GM15510 (cell line): ENCODE measurements around the gene GRPEL2.

ENCODE experiments used
- POLR2A ChIP-seq: IDR thresholded peaks from 3 replicates; pipeline ENCODE4 v1.6.1; 2011; ENCODE audit warnings: borderline replicate concordance; ENCODE audit not compliant: insufficient read length; ENCODE audit errors: extremely low read depth

GRPEL2 gene

GRCh38 chr5:149360272-149360671 lies 15.0 kb downstream of the GRPEL2 start:
- no peak for TF ChIP-seq POLR2A

- TF ChIP-seq POLR2A = no peak
Measured at GRCh38 chr5:149362541-149362940, 17.2 kb downstream of the GRPEL2 start.

DNA sequence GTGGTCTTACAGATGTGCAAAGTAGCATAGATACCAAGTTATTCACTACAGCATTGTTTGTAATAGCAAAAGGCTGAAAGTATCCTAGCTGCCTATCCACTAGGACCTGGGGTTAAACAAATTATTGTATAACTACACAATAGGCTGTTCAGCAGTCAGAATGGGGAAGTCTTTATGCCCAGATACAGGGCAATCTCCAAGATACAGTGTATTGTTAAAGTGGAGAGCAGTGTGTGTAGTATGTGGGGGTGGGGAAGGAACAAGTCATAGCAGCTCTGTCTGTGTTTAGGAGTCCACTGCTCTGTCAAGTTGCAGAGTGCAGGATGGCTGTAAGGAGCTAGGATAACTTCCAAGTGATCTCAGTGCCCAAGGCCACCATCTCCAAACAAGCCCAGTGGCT lies 18.1 kb downstream of the GRPEL2 start:
- no peak for TF ChIP-seq POLR2A

DNA sequence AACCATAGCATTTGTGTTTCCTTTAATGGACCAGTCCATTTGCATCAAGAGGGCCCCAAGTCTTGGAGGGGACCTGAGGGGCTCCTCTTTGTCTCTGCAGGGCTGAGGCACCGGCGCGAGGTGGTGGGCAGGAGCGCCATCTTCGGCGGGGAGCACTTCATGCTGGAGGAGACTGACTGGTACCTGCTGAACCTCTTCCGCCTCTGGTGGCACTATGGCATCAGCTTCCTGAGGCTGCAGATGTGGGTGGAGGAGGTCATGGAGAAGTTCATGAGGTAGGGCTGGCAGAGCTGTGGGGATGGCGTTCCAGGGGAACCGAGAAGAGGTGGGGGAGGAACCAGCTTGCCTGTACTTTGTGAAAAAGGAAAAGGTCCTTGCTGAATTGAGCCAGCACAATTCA lies 18.6 kb downstream of the GRPEL2 start:
- TF ChIP-seq POLR2A = no peak

DNA sequence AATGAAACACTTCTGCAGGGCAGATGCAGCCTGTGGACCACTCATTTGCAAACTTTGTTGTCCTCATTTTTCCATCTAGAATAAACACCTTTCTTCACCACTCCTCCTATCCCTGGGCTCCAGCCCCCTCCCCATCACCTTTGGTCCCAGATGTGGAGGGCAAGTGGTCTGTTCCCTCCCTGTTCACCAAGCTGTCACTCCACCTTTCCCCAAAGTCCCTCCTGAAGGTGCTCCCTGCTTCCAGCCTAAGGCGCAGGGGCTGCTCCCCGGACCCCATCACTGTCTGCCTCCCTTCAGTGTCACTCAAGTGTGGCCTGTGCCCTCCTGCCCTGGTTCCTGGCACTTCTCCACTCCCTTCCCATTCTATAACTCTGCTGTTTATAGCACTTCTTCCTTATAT lies 19.4 kb downstream of the GRPEL2 start:
- TF ChIP-seq POLR2A = no peak

GRCh38 chr5:149365418-149365817 lies 20.1 kb downstream of the GRPEL2 start:
- no peak for TF ChIP-seq POLR2A

DNA sequence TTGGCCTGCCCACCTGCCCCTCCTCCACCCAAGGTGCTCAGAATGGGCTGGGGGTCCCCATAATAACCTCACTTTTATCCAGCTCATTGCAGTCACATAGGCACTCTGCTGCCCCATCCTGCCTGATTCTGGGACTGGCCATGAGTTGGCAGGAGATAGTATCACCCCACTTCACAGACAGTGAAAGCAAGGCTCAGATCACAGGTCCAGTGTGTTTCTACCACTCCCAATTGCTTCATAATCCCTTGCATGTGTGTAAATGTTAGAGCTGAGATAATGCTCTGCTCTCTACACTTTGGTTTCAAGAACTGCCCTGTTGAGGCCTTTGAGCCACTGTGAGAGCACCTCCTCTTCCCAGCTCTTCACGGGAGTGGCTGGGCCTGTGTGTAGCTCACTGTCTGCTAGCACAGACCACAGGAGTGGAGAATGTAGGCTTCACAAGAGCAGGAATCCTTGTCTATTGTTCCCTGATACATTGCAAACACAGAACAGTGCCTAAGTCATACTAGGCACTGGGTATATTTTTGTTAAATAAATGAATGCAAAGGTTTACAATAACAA lies 20.9 kb downstream of the GRPEL2 start:
- no peak for TF ChIP-seq POLR2A

GRCh38 chr5:149367249-149367971 lies 22.1 kb downstream of the GRPEL2 start:
- TF ChIP-seq POLR2A = no peak

DNA sequence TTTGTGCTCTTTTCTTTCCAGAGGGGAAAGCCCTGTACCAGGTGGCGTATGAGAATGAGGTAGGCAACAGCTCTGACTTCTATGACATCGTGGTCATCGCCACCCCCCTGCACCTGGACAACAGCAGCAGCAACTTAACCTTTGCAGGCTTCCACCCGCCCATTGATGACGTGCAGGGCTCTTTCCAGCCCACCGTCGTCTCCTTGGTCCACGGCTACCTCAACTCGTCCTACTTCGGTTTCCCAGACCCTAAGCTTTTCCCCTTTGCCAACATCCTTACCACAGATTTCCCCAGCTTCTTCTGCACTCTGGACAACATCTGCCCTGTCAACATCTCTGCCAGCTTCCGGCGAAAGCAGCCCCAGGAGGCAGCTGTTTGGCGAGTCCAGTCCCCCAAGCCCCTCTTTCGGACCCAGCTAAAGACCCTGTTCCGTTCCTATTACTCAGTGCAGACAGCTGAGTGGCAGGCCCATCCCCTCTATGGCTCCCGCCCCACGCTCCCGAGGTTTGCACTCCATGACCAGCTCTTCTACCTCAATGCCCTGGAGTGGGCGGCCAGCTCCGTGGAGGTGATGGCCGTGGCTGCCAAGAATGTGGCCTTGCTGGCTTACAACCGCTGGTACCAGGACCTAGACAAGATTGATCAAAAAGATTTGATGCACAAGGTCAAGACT lies 22.8 kb downstream of the GRPEL2 start:
- TF ChIP-seq POLR2A = no peak

- no peak for TF ChIP-seq POLR2A
Measured at GRCh38 chr5:149370878-149371277, 25.6 kb downstream of the GRPEL2 start.

DNA sequence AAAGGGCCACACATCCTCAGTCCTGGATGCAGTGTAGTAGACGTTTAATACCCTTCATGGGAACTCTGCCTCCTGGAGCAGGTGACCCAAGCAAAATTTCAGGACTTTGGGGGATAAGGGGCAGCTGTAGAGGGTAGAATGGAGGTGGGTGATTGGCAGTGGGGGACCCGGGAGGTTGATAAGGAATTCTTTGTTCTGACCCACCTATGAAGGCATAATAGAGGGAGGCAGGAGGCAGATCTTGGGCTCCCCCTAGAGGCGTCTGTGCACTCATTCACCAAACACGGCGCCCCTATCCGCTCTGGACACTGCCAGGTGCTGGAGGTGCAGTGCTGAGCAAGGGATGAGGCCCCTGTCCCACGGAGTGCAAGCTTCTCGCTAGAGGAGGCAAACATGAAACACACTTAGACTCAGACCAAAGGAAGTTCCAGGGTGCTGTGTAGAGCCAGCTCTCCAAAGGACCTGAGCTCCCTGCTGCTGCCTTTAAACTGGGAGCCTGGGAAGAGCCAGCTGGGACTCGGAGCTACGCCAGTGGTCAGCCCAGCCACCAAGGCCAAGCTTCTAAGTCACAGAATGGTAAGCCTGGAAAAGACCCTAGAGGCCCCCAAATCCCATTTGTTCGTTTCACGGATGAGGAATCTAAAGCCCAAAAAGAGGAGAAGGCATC lies 26.1 kb downstream of the GRPEL2 start:
- no peak for TF ChIP-seq POLR2A

- no peak for TF ChIP-seq POLR2A
Measured at GRCh38 chr5:149372076-149372795, 26.9 kb downstream of the GRPEL2 start.

DNA sequence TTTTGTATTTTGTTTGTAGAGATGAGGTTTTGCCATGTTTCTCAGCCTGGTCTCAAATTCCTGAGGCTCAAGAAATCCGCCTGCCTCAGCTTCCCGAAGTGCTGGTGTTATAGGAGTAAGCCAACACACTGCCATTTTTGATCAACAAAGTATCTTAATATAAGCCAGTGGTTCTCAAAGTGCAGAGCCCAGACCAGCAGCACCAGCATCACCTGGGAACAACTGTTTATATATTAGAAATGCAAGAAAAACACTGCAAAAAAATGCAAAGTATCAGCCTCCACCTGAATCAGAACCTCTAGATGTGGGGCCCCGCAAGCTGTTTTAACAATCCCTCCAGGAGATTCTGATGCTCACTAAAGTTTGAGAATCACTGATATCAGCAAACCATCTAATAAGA lies 27.6 kb downstream of the GRPEL2 start:
- no peak for TF ChIP-seq POLR2A

GRCh38 chr5:149374303-149374702 lies 29.0 kb downstream of the GRPEL2 start:
- TF ChIP-seq POLR2A = no peak

DNA sequence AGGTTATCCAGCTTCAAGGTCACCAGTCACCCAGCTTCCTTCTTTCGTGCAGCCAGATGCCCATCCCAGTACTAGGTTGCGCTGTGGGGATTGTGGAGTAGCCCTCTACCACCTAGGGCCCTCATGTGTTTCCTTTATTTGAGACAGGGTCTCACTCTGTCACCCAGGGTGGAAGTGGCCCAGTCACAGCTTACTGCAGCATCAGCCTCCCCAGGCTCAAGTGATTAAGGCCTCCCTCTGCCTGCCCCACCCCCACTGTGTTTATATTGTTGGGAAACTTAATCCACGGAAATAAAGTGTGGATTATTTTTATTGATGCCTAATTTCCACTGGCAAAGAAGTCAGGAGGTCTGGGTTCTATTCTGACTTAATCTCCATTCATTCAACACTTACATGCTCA lies 29.5 kb downstream of the GRPEL2 start:
- no peak for TF ChIP-seq POLR2A
